Neural cell (in vitro differentiated cells): ENCODE results near the gene RFX3.

Experiments used
- EP300 ChIP-seq: fragments of 450-650 bp; conservative IDR thresholded peaks from 2 replicates; pipeline ENCODE4 v1.6.1; 2014; ENCODE audit warnings: antibody characterized with exemption, mild to moderate bottlenecking, moderate library complexity; ENCODE audit not compliant: poor library complexity, severe bottlenecking
- EZH2 ChIP-seq: fragments of 200-600, 300-800 bp; shearing (Covaris generic), sonication (generic); IDR thresholded peaks from 2 replicates; pipeline ENCODE4 v1.6.1; 2014; ENCODE audit warnings: antibody characterized with exemption, low read length, borderline replicate concordance, mild to moderate bottlenecking; ENCODE audit not compliant: insufficient read depth, poor library complexity, severe bottlenecking
- POLR2AphosphoS5 ChIP-seq: IDR thresholded peaks from 2 replicates; pipeline ENCODE4 v1.6.1; 2012
- TAF1 ChIP-seq: IDR thresholded peaks from 2 replicates; pipeline ENCODE4 v1.6.1; 2012; ENCODE audit warnings: low read depth
- TF ChIP-seq, protein P1 (sequence below): fragments of 450-650 bp; IDR thresholded peaks from 2 replicates; pipeline ENCODE4 v1.5.1; 2014; ENCODE audit warnings: antibody characterized with exemption, mild to moderate bottlenecking, moderate library complexity; ENCODE audit not compliant: poor library complexity, severe bottlenecking

DNA sequence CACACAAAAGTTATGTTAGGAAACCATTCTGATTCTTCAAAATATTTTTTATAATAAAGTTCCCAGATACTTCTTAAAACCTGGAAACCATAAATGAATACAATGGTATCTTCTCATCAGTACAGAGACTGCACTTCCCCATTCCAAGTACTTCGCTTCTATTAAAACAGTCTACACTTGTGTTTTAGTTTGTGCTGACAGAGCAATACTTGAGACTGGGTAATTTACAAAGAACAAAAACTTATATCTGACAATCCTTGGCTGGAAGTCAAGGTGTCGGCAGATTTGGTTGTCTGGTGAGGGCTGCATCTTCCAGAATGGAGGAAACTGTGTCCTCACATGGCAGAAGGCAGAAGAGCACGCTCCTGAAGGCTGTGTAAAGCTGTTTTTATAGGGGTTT is 70.1 kb downstream of the RFX3 start:
- TF ChIP-seq, protein P1, sequence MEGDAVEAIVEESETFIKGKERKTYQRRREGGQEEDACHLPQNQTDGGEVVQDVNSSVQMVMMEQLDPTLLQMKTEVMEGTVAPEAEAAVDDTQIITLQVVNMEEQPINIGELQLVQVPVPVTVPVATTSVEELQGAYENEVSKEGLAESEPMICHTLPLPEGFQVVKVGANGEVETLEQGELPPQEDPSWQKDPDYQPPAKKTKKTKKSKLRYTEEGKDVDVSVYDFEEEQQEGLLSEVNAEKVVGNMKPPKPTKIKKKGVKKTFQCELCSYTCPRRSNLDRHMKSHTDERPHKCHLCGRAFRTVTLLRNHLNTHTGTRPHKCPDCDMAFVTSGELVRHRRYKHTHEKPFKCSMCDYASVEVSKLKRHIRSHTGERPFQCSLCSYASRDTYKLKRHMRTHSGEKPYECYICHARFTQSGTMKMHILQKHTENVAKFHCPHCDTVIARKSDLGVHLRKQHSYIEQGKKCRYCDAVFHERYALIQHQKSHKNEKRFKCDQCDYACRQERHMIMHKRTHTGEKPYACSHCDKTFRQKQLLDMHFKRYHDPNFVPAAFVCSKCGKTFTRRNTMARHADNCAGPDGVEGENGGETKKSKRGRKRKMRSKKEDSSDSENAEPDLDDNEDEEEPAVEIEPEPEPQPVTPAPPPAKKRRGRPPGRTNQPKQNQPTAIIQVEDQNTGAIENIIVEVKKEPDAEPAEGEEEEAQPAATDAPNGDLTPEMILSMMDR, result no peak
- TF ChIP-seq EP300 (no peak), POLR2AphosphoS5 (no peak), TAF1 (no peak), EZH2 (no peak)
